GM23338 (cell line): ENCODE measurements around the gene GALNT11.

Experiments
- CREB1 ChIP-seq: fragments of 250-450 bp; sonication (Bioruptor Pico); IDR thresholded peaks from 2 replicates; pipeline ENCODE4 v1.5.0; 2020; ENCODE audit warnings: low read depth, mild to moderate bottlenecking, moderate library complexity
- ETS1 ChIP-seq: IDR thresholded peaks from 2 replicates; pipeline ENCODE4 v1.6.1; 2016; ENCODE audit warnings: antibody characterized with exemption
- EZH2 ChIP-seq: fragments of 200-600 bp; sonication (generic); IDR thresholded peaks from one replicate; pipeline ENCODE4 v1.8.0; 2017; ENCODE audit warnings: antibody characterized with exemption, mild to moderate bottlenecking, low read depth; ENCODE audit not compliant: unreplicated experiment
- EZH2phosphoT487 ChIP-seq: fragments of 200-600 bp; sonication (generic); IDR thresholded peaks from one replicate; pipeline ENCODE4 v1.8.1; 2018; ENCODE audit warnings: antibody characterized with exemption; ENCODE audit not compliant: unreplicated experiment
- JUNB ChIP-seq: IDR thresholded peaks from one replicate; pipeline ENCODE4 v1.6.1; 2016; ENCODE audit warnings: antibody characterized with exemption; ENCODE audit not compliant: unreplicated experiment
- POLR2AphosphoS5 ChIP-seq: IDR thresholded peaks from 2 replicates; pipeline ENCODE4 v1.6.1; 2016; ENCODE audit warnings: antibody characterized with exemption, low read depth
- REST ChIP-seq: IDR thresholded peaks from one replicate; pipeline ENCODE4 v1.6.1; 2018; ENCODE audit warnings: antibody characterized with exemption; ENCODE audit not compliant: unreplicated experiment
- ZNF331 ChIP-seq: fragments of 250-450 bp; sonication (Bioruptor Pico); IDR thresholded peaks from 2 replicates; pipeline ENCODE4 v1.5.0; 2020; ENCODE audit warnings: low read depth, mild to moderate bottlenecking, moderate library complexity
- TF ChIP-seq, protein P1 (sequence below), 2 experiments: fragments of 200-600 bp in 1 of 2; sonication (generic) in 1 of 2; conservative IDR thresholded peaks; 2 replicates each; pipeline versions ENCODE4 v1.5.1 to v1.6.1; 2016 to 2017; ENCODE audit warnings: antibody characterized with exemption in 2 of 2, low read depth in 2 of 2, mild to moderate bottlenecking in 2 of 2, moderate library complexity in 1 of 2

GRCh38 chr7:152086513-152086912 lies 61.0 kb downstream of the GALNT11 start:
- TF ChIP-seq POLR2AphosphoS5 (no peak), EZH2phosphoT487 (no peak), ETS1 (no peak), EZH2 (no peak), ZNF331 (CRISPR knock-in tag) (no peak), CREB1 (CRISPR knock-in tag) (no peak), JUNB (no peak), REST (no peak)
- TF ChIP-seq, protein P1, sequence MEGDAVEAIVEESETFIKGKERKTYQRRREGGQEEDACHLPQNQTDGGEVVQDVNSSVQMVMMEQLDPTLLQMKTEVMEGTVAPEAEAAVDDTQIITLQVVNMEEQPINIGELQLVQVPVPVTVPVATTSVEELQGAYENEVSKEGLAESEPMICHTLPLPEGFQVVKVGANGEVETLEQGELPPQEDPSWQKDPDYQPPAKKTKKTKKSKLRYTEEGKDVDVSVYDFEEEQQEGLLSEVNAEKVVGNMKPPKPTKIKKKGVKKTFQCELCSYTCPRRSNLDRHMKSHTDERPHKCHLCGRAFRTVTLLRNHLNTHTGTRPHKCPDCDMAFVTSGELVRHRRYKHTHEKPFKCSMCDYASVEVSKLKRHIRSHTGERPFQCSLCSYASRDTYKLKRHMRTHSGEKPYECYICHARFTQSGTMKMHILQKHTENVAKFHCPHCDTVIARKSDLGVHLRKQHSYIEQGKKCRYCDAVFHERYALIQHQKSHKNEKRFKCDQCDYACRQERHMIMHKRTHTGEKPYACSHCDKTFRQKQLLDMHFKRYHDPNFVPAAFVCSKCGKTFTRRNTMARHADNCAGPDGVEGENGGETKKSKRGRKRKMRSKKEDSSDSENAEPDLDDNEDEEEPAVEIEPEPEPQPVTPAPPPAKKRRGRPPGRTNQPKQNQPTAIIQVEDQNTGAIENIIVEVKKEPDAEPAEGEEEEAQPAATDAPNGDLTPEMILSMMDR (conservative IDR thresholded peaks at IDR 0.05; ENCODE audit: low read depth in 2 of 2): no peak
